DOHH2 (cell line): ENCODE results near the gene MAD2L1.

Source experiments
- H3F3A ChIP-seq: fragments of 200-600 bp; sonication (generic), shearing (Covaris generic); 2 replicates; pipeline ENCODE4 v1.6.0; 2016; ENCODE audit warnings: antibody characterized with exemption, mild to moderate bottlenecking; ENCODE audit not compliant: control insufficient read depth, insufficient read depth
- H3K27ac ChIP-seq: fragments of 200-600 bp; sonication (generic); 2 replicates; pipeline ENCODE4 v1.5.1; 2014; ENCODE audit warnings: low read depth, mild to moderate bottlenecking, low read length, moderate library complexity
- H3K27me3 ChIP-seq: fragments of 200-600 bp; sonication (generic); 2 replicates; pipeline ENCODE4 v1.6.1; 2014; ENCODE audit warnings: mild to moderate bottlenecking, low read length, mixed read lengths; ENCODE audit not compliant: control insufficient read depth
- H3K36me3 ChIP-seq: fragments of 200-600 bp; sonication (generic); 2 replicates; pipeline ENCODE4 v1.6.1; 2014; ENCODE audit warnings: mild to moderate bottlenecking, low read length, moderate library complexity, mixed read lengths; ENCODE audit not compliant: control insufficient read depth
- H3K4me1 ChIP-seq: fragments of 200-600 bp; sonication (generic); 2 replicates; pipeline ENCODE4 v1.6.1; 2014; ENCODE audit warnings: mild to moderate bottlenecking, low read length, mixed read lengths; ENCODE audit not compliant: control insufficient read depth
- H3K4me2 ChIP-seq: fragments of 200-600 bp; sonication (generic); 2 replicates; pipeline ENCODE4 v1.6.0; 2014; ENCODE audit warnings: mild to moderate bottlenecking, low read length, moderate library complexity
- H3K4me3 ChIP-seq: fragments of 200-600 bp; sonication (generic); 2 replicates; pipeline ENCODE4 v1.5.1; 2014; ENCODE audit warnings: mild to moderate bottlenecking, low read length, mixed read lengths
- H3K79me2 ChIP-seq: fragments of 200-600 bp; sonication (generic); 2 replicates; pipeline ENCODE4 v1.6.1; 2014; ENCODE audit warnings: mild to moderate bottlenecking, low read length, mixed read lengths; ENCODE audit not compliant: control insufficient read depth
- H3K9me2 ChIP-seq: fragments of 200-600 bp; sonication (generic); replicated peaks from 2 replicates; pipeline ENCODE4 v1.6.1; 2014; ENCODE audit warnings: mild to moderate bottlenecking, low read length, mixed read lengths; ENCODE audit not compliant: control insufficient read depth
- H3K9me3 ChIP-seq: fragments of 200-600 bp; sonication (generic); 2 replicates; pipeline ENCODE4 v1.6.1; 2014; ENCODE audit warnings: antibody characterized with exemption, low read length, mixed read lengths; ENCODE audit not compliant: control insufficient read depth, insufficient read depth
- H4K20me1 ChIP-seq: fragments of 200-600 bp; sonication (generic); 2 replicates; pipeline ENCODE4 v1.6.0; 2014; ENCODE audit warnings: low read depth, mild to moderate bottlenecking, antibody characterized with exemption, low read length, moderate library complexity; ENCODE audit not compliant: control insufficient read depth, insufficient read depth
- EZH2phosphoT487 ChIP-seq: fragments of 200-600 bp; sonication (generic); IDR thresholded peaks from 2 replicates; pipeline ENCODE4 v1.6.1; 2017; ENCODE audit warnings: borderline replicate concordance, mild to moderate bottlenecking, antibody characterized with exemption, low read length, moderate library complexity, mixed read lengths
- TF ChIP-seq, protein P1 (sequence below): fragments of 200-600 bp; sonication (generic); IDR thresholded peaks from one replicate; pipeline ENCODE4 v1.5.1; 2014; ENCODE audit warnings: antibody characterized with exemption, mild to moderate bottlenecking, low read depth, low read length; ENCODE audit not compliant: poor library complexity, severe bottlenecking

Gene MAD2L1

DNA sequence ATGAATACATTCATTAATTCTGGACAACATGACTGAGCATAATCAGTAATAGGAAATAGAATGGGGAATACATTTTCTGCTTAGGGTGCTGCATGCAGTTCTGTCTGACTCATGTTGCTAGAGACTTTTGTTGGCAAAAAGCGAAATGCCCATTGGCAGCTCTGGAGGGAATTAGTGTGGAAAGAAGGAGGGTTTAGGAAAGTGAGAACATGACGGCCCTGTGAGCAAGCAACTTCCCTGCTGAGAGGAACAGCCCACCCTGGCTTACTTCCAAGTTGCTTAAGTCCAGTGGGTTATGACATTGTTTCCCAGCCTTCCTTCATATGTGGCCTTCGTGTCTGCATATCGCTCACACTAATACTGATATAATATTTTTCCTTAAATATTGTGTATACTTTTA is 13.8 kb downstream of the MAD2L1 start:
- no peaks in the 10 kb centered on the region for H3K9me3 ChIP-seq
- H3K27ac ChIP-seq = no peak overlapping the region
- H3K36me3 ChIP-seq = peaks cover 29% of the 10 kb centered on the region
- H3K27me3 ChIP-seq = no peaks in the 10 kb centered on the region
- no peak overlapping the region for H3K4me3 ChIP-seq
- peaks cover 47% of the 10 kb centered on the region for H3K4me1 ChIP-seq
- H4K20me1 ChIP-seq = no peaks in the 10 kb centered on the region
- H3F3A ChIP-seq = peaks cover 24% of the 10 kb centered on the region; the same call in 1 of the 2 replicates
- TF ChIP-seq, protein P1, sequence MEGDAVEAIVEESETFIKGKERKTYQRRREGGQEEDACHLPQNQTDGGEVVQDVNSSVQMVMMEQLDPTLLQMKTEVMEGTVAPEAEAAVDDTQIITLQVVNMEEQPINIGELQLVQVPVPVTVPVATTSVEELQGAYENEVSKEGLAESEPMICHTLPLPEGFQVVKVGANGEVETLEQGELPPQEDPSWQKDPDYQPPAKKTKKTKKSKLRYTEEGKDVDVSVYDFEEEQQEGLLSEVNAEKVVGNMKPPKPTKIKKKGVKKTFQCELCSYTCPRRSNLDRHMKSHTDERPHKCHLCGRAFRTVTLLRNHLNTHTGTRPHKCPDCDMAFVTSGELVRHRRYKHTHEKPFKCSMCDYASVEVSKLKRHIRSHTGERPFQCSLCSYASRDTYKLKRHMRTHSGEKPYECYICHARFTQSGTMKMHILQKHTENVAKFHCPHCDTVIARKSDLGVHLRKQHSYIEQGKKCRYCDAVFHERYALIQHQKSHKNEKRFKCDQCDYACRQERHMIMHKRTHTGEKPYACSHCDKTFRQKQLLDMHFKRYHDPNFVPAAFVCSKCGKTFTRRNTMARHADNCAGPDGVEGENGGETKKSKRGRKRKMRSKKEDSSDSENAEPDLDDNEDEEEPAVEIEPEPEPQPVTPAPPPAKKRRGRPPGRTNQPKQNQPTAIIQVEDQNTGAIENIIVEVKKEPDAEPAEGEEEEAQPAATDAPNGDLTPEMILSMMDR = no peak
- TF ChIP-seq EZH2phosphoT487 = no peak
- H3K4me2 ChIP-seq = no peak overlapping the region
- peaks cover 10% of the 10 kb centered on the region for H3K79me2 ChIP-seq
- no peaks in the 10 kb centered on the region for H3K9me2 ChIP-seq

DNA sequence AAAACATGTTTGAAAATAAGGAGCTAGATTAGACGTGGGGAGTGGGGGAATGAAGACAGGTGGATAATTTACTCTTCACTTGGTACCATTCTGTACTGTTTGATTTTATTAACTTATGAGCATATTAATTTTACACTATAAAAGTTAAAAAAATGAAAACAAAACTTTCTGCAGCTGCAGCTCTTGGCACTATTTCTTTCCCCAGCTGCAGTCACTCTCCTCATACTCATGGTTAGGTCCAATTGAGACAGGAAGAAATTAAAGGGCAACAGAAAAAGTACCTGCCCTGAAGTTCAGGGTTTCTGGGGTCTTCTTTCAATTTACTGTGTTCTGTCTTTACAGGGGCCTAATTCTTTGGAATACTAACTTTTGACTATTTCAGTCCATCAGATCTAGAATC is 15.4 kb downstream of the MAD2L1 start:
- Histone ChIP-seq H3K27me3 (no peaks in the 10 kb centered on the region), H3K9me2 (no peaks in the 10 kb centered on the region), H3K9me3 (no peaks in the 10 kb centered on the region), H3K27ac (no peak overlapping the region), H3K4me3 (no peak overlapping the region), H3K36me3 (peaks cover 13% of the 10 kb centered on the region), H3F3A (peaks cover 15% of the 10 kb centered on the region; the same call in 1 of the 2 replicates), H4K20me1 (no peaks in the 10 kb centered on the region), H3K79me2 (no peaks in the 10 kb centered on the region; the same call in 1 of the 2 replicates), H3K4me1 (peaks cover 31% of the 10 kb centered on the region), H3K4me2 (no peak overlapping the region)
- no peak for TF ChIP-seq EZH2phosphoT487
- TF ChIP-seq, protein P1 = no peak

DNA sequence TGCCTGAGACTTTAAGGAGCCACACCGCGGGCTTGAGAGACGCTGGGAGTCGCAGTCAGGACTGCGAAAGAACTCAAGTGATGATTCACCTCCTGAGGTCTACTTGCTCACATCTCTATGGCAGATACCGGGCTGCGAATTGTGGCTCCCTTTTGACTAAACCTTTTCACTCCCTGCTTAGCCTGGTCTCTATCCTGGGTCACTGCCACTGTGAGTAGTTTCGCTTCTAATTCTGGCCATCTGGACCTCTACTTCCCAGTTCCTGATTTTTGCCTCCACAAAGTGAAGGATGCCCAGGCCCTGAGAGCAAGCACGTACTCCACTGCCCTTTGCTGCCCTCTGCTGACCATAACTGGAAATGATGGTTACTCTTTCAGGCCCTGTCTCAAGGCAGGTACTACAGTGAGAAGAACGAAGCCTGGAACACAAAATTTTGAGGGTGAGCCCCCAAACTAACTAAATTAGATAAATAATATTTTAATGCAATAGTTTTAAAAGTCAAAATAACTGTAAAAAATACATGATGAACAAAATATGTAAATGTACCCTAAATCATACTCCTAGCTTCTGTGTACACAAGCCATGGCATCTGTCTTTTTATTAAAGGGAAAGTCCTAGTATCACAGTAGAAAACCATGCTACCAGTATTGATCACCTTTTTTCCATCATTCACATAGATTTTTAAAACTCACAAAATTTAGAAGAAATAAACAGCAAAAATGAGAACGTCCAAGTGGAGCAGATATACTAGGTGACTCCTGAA is 16.7 kb downstream of the MAD2L1 start:
- Histone ChIP-seq H3K4me2 (no peak overlapping the region), H3K36me3 (peaks cover 3% of the 10 kb centered on the region), H3K9me2 (no peaks in the 10 kb centered on the region), H3K27ac (no peak overlapping the region), H3F3A (0 out of 2 replicates have a peak, but pooled peaks cover 2% of the 10 kb centered on the region), H4K20me1 (no peaks in the 10 kb centered on the region), H3K79me2 (no peaks in the 10 kb centered on the region), H3K9me3 (no peaks in the 10 kb centered on the region), H3K4me1 (peaks cover 20% of the 10 kb centered on the region), H3K27me3 (no peaks in the 10 kb centered on the region), H3K4me3 (no peak overlapping the region)
- no peak for TF ChIP-seq EZH2phosphoT487
- TF ChIP-seq, protein P1 = peak; percentile 83
